Heart right ventricle (tissue), 16 donors: Measurements from ENCODE around the gene CSNK2A1. TPM values are rescaled to one million over a fixed set of nuclear protein-coding genes. Genes with fewer than 3 reads are reported as not detected.

ENCODE experiments used
- ATAC-seq, 8 donors: fragments of 200-7000 bp; cut with Tn5 transposase; one replicate each; pipeline ENCODE4 v1.9.1; 2020; ENCODE audit warnings: mild to moderate bottlenecking in 8 of 8, moderate library complexity in 8 of 8, moderate number of reproducible peaks in 1 of 8
- DNase-seq, 2 donors: peaks; one replicate each; pipeline ENCODE4 v3.0.0-alpha.2; 2020
- H3K27ac ChIP-seq, 10 donors: fragments of 200-600 bp; sonication (generic) in 2 of 10; one replicate each; pipeline versions ENCODE4 v1.5.0 to v1.8.0; 2020 to 2022; ENCODE audit warnings: mild to moderate bottlenecking in 3 of 10
- H3K27me3 ChIP-seq, 7 donors: fragments of 200-600 bp; one replicate each; pipeline ENCODE4 v1.8.0; 2021 to 2022; ENCODE audit warnings: mild to moderate bottlenecking in 2 of 7
- H3K36me3 ChIP-seq, 9 donors: fragments of 200-600 bp; sonication (generic) in 1 of 9; one replicate each; pipeline versions ENCODE4 v1.5.0 to v1.8.0; 2020 to 2022; ENCODE audit warnings: mild to moderate bottlenecking in 2 of 9
- H3K4me1 ChIP-seq, 9 donors: fragments of 200-600 bp; sonication (generic) in 1 of 9; one replicate each; pipeline versions ENCODE4 v1.5.0 to v1.8.0; 2020 to 2022; ENCODE audit warnings: mild to moderate bottlenecking in 4 of 9
- H3K4me3 ChIP-seq, 10 donors: fragments of 200-600 bp; sonication (generic) in 2 of 10; one replicate each; pipeline versions ENCODE4 v1.5.0 to v1.8.0; 2020 to 2022; ENCODE audit warnings: mild to moderate bottlenecking in 7 of 10, moderate library complexity in 2 of 10
- H3K9me3 ChIP-seq, 11 donors: fragments of 200-600 bp in 10 of 11; sonication (generic) in 2 of 11; one replicate each; pipeline versions ENCODE4 v1.5.0 to v1.8.0; 2013 to 2022; ENCODE audit warnings: mild to moderate bottlenecking in 2 of 11, control low read depth in 1 of 11, moderate library complexity in 1 of 11
- WGBS, 2 donors: extraction: QIAGEN DNeasy Blood & Tissue Kit; methylation state at CpG; one replicate each; pipeline ENCODE4 v1.1.7; 2013; ENCODE audit warnings: inconsistent platforms in 1 of 2; 5-methylcytosine and 5-hydroxymethylcytosine counted together
- intact Hi-C, 10 donors: fragments of 100-400 bp; cut with DNase I; formaldehyde crosslinking; loops; one replicate each; pipeline versions ENCODE4 v1.11.1 to v1.14.2; 2022
- polyA plus RNA-seq, 2 donors: library from polyadenylated mRNA; stranded (reverse); fragments of 200-250 nt; gene quantifications; one replicate each; pipeline ENCODE4 v1.2.3, GENCODE V29; 2013
- total RNA-seq, 10 donors: library from RNA; stranded (reverse); fragmentation: NEBNext Ultra II Directional in 3 of 10; extraction: Animal tissue kit (Norgen Biotek cat#: 25700) in 3 of 10; gene quantifications; one replicate each; pipeline versions ENCODE4 v1.2.1 to v1.2.4, GENCODE V29; 2021 to 2023
- TF ChIP-seq, protein P1 (sequence below), 9 donors: fragments of 200-600 bp; sonication (generic) in 2 of 9; IDR thresholded peaks; one replicate each; pipeline versions ENCODE4 v1.5.0 to v1.8.0; 2021 to 2022; ENCODE audit warnings: antibody characterized with exemption in 9 of 9, mild to moderate bottlenecking in 5 of 9, moderate library complexity in 1 of 9
- donor health status: Arrhythmogenic right ventricular cardiomyopathy.
- donor health status: ischemic (EF 13 %, LVEDD 7.1; RV severe dilation, severe dysfunction).
- donor health status: healthy with polysubstance abuse.
- donor health status: DM: no; HTN: yes; CAD: no.
- donor health status: DM: no; HTN: no; CAD: no.
- donor health status: ischemic (EF 25% LVEDD 6.9; RV normal size, moderate dysfunction).
- donor health status: ischemic (EF 25% LVEDD 5.7; RV mildly dilated, moderate dysfunction).
- donor health status: healthy.
- donor health status: DM: yes; HTN: yes; CAD: no.
- donor health status: Ischemic cardiomyopathy.
- donor health status: ischemic (EF 35%, LVEDD 5.7; RV mildly dilated, moderate dysfunction).
- donor health status: nonischemic (EF 11% LVEDD 7.7; RV severe dilation, severe dysfunction).
- donor health status: DM: yes; HTN: yes; CAD: no.
- donor health status: PGD.
- donor health status: ischemic (EF 29% LVEDD 5.4; RV normal size, mild dysfunction).
- donor health status: nonischemic (EF 23%, LVEDD 6.1; RV moderate dilation, normal function).

CSNK2A1 gene
- total and polyA plus RNA-seq, 12 donors = 21.4 to 137 (median 125) TPM

DNA sequence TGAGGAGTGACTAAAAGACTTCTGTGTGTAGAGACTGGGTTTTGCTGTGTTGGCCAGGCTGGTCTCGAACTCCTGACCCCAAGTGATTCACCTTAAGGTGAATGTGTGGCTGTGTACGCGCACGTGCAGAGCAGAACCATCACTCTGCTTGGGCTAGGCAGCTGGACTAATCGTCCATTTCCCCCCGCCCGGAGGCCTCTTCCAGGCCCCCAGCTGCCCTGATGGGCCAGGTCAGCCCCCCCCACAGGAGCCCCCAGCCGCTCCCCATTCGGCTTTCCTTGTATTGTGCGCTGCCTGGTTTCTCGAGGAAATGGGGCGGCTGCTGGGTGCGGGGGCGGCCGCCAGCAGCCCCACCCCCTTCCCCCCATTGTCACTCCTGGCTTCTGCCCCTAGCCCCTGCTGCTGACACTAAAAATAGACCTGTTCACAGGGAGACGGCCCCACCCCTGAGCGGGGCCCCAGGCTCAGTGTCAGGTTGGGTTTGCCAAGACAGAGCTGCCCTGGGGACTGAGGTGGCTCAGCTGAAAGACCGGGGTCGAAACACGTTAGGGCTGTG lies 24.6 kb upstream of the CSNK2A1 start:
- TF ChIP-seq, protein P1, sequence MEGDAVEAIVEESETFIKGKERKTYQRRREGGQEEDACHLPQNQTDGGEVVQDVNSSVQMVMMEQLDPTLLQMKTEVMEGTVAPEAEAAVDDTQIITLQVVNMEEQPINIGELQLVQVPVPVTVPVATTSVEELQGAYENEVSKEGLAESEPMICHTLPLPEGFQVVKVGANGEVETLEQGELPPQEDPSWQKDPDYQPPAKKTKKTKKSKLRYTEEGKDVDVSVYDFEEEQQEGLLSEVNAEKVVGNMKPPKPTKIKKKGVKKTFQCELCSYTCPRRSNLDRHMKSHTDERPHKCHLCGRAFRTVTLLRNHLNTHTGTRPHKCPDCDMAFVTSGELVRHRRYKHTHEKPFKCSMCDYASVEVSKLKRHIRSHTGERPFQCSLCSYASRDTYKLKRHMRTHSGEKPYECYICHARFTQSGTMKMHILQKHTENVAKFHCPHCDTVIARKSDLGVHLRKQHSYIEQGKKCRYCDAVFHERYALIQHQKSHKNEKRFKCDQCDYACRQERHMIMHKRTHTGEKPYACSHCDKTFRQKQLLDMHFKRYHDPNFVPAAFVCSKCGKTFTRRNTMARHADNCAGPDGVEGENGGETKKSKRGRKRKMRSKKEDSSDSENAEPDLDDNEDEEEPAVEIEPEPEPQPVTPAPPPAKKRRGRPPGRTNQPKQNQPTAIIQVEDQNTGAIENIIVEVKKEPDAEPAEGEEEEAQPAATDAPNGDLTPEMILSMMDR (IDR thresholded peaks at IDR 0.05) = no peak
- intact Hi-C loops = loop anchor here in 2 of 10 donors (5.0 kb wide), 2 partner anchors 34 to 169 kb away; no protein-coding TSS in a partner anchor
- Histone ChIP-seq H3K4me1 (peaks cover 27 to 74% (median 48%) of the 10 kb centered on the region in 9 donors), H3K27me3 (peaks cover 0 to 31% (median 0%) of the 10 kb centered on the region in 7 donors), H3K36me3 (no peaks in the 10 kb centered on the region), H3K4me3 (peak overlapping the region in 2 of 10 donors; percentile 5 to 25), H3K27ac (peak overlapping the region; percentile 56 to 92 (median 78)), H3K9me3 (no peaks in the 10 kb centered on the region)
- WGBS, 2 donors = 15 to 29% methylated on average over 14 to 20 of the region's 20 CpGs
- DNase-seq = peak; percentile 67 to 74
- peak; percentile 75 to 88 (median 84) for ATAC-seq

DNA sequence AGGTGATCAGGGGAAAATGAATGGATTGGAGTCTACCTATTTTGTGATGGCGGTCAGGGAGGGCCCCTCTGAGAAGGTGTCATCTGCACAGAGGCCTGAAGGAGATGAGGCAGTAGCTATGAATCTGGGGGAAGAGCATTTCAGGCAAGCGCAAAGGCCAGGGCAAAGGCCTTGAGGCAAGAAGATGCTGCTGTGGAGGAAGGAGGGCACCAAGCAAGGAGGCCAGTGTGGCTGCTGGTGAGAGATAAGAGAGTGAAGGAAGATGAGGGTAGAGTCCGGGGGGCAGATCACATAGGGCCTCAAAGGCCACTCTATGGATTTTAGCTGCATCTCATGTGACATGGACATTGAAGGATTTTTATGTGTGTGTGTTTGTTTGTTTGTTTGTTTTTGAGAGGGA lies 20.6 kb upstream of the CSNK2A1 start:
- intact Hi-C loops = loop anchor here in 6 of 10 donors (5.0 kb wide), 3 partner anchors 163 to 173 kb away; no protein-coding TSS in a partner anchor
- WGBS, 2 donors = 98 to 99% methylated on average over 3 of the region's 3 CpGs
- Histone ChIP-seq H3K4me3 (no peak overlapping the region), H3K4me1 (peaks cover 8 to 58% (median 31%) of the 10 kb centered on the region in 9 donors), H3K36me3 (no peaks in the 10 kb centered on the region), H3K9me3 (no peaks in the 10 kb centered on the region), H3K27me3 (peaks cover 0 to 23% (median 0%) of the 10 kb centered on the region in 7 donors), H3K27ac (no peak overlapping the region)
- TF ChIP-seq, protein P1 (IDR thresholded peaks at IDR 0.05) = no peak
- DNase-seq (no peak), ATAC-seq (no peak)

DNA sequence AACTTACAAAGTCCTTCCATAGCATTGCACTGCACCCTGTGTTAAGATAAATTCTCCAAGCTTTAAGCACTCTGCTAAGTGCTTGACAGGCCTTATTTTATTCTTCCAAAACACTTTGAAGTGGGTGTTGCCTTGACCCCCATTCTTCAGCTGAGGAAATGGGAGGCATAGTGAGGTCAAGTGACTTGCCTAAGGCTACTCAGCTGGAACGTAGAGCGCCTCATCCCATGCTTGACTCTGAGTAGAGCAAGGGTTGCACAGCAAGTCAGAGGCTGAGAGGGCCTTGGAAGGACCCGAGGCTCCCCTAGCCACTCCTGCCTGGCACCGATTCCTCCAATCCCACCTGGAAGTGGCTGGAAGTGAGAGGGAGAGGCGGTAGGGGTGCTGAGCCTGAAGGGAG lies 19.6 kb upstream of the CSNK2A1 start:
- WGBS, 2 donors = 77 to 82% methylated on average over 5 of the region's 5 CpGs
- Histone ChIP-seq H3K36me3 (no peaks in the 10 kb centered on the region), H3K4me1 (peaks cover 0 to 48% (median 21%) of the 10 kb centered on the region in 9 donors), H3K9me3 (no peaks in the 10 kb centered on the region), H3K27ac (peak overlapping the region in 1 of 10 donors; percentile 43), H3K4me3 (no peak overlapping the region), H3K27me3 (peaks cover 0 to 13% (median 0%) of the 10 kb centered on the region in 7 donors)
- DNase-seq (no peak), ATAC-seq (no peak)
- TF ChIP-seq, protein P1 (IDR thresholded peaks at IDR 0.05) = no peak
- intact Hi-C loops = loop anchor here in 7 of 10 donors (2.0 to 5.0 kb wide), 5 partner anchors 48 to 174 kb away; partner anchors contain the start of gene TCF15 (in 1 of the 7)

DNA sequence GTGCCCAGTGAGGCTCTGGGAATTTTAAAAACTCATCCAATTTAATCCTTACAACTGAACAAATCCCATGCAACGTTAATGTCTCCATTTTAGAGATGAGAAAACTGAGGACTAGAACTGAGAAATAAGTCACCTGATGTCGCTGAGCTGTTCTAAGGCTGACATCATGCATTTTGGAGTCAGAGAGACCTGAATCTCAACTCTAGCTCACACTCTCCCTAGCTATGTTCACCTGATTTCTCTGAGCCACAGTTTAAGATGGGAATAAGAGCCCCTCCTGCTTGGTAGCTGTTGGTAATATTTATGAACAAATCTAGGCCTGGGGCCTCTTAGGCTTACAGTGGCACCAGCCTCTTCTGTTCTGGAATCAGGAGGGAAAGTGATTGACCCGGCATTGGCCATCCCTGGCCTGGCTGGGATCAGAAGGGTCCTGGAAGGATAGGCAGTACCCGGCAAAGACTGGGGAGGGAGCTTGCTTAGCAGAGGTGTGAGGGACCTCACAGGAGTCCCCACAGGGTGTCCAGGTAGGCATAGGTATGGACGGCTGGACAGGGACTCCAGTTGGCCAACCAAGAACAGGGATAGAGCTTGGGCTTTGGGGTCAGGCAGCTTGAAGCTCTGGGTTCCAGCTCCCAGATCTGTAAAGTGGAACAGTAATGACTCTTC lies 18.8 kb upstream of the CSNK2A1 start:
- Histone ChIP-seq H3K27ac (peak overlapping the region in 1 of 10 donors; percentile 43), H3K27me3 (peaks cover 0 to 4% (median 0%) of the 10 kb centered on the region in 7 donors), H3K4me3 (no peak overlapping the region), H3K4me1 (peaks cover 0 to 40% (median 13%) of the 10 kb centered on the region in 9 donors), H3K36me3 (no peaks in the 10 kb centered on the region), H3K9me3 (no peaks in the 10 kb centered on the region)
- TF ChIP-seq, protein P1 (IDR thresholded peaks at IDR 0.05) = no peak
- DNase-seq (no peak), ATAC-seq (no peak)
- intact Hi-C loops = loop anchor here in 7 of 10 donors (2.0 to 5.0 kb wide), 5 partner anchors 48 to 175 kb away; partner anchors contain the start of gene TCF15 (in 1 of the 7)
- WGBS, 2 donors = 77 to 79% methylated on average over 5 of the region's 5 CpGs
